K562 (cell line): ENCODE measurements around the gene SMYD1. TPM values are rescaled to one million over a fixed set of nuclear protein-coding genes. Genes with fewer than 3 reads are reported as not detected.
A peak's percentile ranks its signal among the peaks of the same experiment; 100 is the strongest.

ENCODE experiments used
- L3MBTL2 ChIP-seq: fragments of 450-650 bp; IDR thresholded peaks from 2 replicates; pipeline ENCODE4 v1.6.1; 2016; ENCODE audit warnings: mild to moderate bottlenecking, moderate library complexity
- MYC ChIP-seq, 2 experiments: fragments of 250-450 bp in 1 of 2; sonication (Bioruptor Pico) in 1 of 2; IDR thresholded peaks; 2 replicates each; pipeline versions ENCODE4 v1.5.1 to v1.6.1; 2012 to 2021; ENCODE audit warnings: low read depth in 2 of 2, borderline replicate concordance in 1 of 2, improper control_type of control experiment in 1 of 2, low read length in 1 of 2, mild to moderate bottlenecking in 1 of 2, moderate library complexity in 1 of 2
- ZNF134 ChIP-seq: fragments of 250-450 bp; sonication (Bioruptor Pico); conservative IDR thresholded peaks from 2 replicates; pipeline ENCODE4 v1.4.0; 2020
- polyA plus RNA-seq, 8 experiments: library from polyadenylated mRNA; depleted of rRNA in 4 of 8; stranded (reverse) in 5 of 8; unstranded in 3 of 8; fragments of >200 nt; fragmentation: Nextera tagmentation in 2 of 8; fragmentation: Illumina TruSeq in 1 of 8; extraction: Ambion mirVana in 2 of 8; extraction: Trizol in 1 of 8; gene quantifications; 2 replicates each; pipeline versions ENCODE4 v1.2.1 to v1.2.3, GENCODE V29; 2011 to 2014; ENCODE audit warnings: inconsistent platforms in 1 of 8, missing spikeins in 1 of 8
- total RNA-seq, 7 experiments: library from RNA; depleted of rRNA in 6 of 7; stranded (reverse); fragments of >200 nt in 6 of 7; fragmentation: Illumina TruSeq in 2 of 7; extraction: Trizol in 2 of 7; gene quantifications; 2 replicates each; pipeline versions ENCODE4 v1.2.1 to v1.2.3, GENCODE V29; 2011 to 2021; ENCODE audit warnings: low replicate concordance in 1 of 7
- TF ChIP-seq, protein P1 (sequence below): fragments of 450-650 bp; IDR thresholded peaks from 2 replicates; pipeline ENCODE4 v1.6.1; 2016; ENCODE audit warnings: mild to moderate bottlenecking, moderate library complexity
- TF ChIP-seq, protein P2 (sequence below), 2 experiments: IDR thresholded peaks; 2 replicates each; pipeline ENCODE4 v1.6.1; 2011; ENCODE audit warnings: borderline replicate concordance in 1 of 2, control low read depth in 1 of 2, low read depth in 1 of 2, low read length in 1 of 2, mild to moderate bottlenecking in 1 of 2, mixed read lengths in 1 of 2, moderate library complexity in 1 of 2; ENCODE audit not compliant: insufficient read depth in 1 of 2, insufficient read length in 1 of 2, poor library complexity in 1 of 2, severe bottlenecking in 1 of 2; ENCODE audit errors: extremely low read depth in 1 of 2

Gene SMYD1
- total and polyA plus RNA-seq, 9 of the 15 experiments (the other 6 are each of a cell fraction or from before 2014, with no cell fraction given) = not detected

DNA sequence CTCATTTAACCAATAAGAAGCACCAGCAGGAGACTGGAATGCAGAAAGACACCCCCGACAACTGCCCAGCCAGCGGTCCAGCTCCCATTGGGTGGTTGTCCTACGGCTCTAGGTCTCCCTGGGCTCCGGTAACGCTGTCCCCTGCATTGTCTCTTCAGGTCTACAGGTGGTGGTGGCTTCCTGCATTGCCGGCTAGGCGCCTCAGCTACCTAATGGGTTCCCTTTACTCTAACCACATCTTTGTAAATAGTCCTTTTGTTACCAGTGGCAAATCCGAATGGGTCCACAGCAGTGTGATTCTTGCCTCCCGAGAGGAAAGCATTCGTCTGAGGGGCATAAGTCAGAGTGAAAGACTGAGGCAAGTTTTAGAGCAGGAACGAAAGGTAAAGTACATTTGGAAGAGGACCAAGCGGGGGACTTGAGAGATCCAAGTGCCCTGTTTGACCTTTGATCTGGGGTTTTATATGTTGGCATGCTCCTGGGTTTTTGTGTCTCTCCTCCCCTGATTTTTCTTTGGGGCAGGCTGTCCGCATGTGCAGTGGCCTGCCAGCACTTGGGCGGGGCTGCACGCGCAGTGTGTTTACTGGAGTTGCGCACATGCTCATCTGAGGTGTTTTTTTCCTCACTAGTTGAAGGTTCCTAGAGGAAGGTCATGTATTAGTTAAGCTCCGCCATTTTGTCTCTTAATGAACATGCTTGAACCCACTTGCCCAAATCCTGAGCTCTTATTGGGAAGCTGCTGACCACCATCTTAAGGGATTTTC, 49.2 kb downstream of the SMYD1 start (continued):
- TF ChIP-seq, protein P1, sequence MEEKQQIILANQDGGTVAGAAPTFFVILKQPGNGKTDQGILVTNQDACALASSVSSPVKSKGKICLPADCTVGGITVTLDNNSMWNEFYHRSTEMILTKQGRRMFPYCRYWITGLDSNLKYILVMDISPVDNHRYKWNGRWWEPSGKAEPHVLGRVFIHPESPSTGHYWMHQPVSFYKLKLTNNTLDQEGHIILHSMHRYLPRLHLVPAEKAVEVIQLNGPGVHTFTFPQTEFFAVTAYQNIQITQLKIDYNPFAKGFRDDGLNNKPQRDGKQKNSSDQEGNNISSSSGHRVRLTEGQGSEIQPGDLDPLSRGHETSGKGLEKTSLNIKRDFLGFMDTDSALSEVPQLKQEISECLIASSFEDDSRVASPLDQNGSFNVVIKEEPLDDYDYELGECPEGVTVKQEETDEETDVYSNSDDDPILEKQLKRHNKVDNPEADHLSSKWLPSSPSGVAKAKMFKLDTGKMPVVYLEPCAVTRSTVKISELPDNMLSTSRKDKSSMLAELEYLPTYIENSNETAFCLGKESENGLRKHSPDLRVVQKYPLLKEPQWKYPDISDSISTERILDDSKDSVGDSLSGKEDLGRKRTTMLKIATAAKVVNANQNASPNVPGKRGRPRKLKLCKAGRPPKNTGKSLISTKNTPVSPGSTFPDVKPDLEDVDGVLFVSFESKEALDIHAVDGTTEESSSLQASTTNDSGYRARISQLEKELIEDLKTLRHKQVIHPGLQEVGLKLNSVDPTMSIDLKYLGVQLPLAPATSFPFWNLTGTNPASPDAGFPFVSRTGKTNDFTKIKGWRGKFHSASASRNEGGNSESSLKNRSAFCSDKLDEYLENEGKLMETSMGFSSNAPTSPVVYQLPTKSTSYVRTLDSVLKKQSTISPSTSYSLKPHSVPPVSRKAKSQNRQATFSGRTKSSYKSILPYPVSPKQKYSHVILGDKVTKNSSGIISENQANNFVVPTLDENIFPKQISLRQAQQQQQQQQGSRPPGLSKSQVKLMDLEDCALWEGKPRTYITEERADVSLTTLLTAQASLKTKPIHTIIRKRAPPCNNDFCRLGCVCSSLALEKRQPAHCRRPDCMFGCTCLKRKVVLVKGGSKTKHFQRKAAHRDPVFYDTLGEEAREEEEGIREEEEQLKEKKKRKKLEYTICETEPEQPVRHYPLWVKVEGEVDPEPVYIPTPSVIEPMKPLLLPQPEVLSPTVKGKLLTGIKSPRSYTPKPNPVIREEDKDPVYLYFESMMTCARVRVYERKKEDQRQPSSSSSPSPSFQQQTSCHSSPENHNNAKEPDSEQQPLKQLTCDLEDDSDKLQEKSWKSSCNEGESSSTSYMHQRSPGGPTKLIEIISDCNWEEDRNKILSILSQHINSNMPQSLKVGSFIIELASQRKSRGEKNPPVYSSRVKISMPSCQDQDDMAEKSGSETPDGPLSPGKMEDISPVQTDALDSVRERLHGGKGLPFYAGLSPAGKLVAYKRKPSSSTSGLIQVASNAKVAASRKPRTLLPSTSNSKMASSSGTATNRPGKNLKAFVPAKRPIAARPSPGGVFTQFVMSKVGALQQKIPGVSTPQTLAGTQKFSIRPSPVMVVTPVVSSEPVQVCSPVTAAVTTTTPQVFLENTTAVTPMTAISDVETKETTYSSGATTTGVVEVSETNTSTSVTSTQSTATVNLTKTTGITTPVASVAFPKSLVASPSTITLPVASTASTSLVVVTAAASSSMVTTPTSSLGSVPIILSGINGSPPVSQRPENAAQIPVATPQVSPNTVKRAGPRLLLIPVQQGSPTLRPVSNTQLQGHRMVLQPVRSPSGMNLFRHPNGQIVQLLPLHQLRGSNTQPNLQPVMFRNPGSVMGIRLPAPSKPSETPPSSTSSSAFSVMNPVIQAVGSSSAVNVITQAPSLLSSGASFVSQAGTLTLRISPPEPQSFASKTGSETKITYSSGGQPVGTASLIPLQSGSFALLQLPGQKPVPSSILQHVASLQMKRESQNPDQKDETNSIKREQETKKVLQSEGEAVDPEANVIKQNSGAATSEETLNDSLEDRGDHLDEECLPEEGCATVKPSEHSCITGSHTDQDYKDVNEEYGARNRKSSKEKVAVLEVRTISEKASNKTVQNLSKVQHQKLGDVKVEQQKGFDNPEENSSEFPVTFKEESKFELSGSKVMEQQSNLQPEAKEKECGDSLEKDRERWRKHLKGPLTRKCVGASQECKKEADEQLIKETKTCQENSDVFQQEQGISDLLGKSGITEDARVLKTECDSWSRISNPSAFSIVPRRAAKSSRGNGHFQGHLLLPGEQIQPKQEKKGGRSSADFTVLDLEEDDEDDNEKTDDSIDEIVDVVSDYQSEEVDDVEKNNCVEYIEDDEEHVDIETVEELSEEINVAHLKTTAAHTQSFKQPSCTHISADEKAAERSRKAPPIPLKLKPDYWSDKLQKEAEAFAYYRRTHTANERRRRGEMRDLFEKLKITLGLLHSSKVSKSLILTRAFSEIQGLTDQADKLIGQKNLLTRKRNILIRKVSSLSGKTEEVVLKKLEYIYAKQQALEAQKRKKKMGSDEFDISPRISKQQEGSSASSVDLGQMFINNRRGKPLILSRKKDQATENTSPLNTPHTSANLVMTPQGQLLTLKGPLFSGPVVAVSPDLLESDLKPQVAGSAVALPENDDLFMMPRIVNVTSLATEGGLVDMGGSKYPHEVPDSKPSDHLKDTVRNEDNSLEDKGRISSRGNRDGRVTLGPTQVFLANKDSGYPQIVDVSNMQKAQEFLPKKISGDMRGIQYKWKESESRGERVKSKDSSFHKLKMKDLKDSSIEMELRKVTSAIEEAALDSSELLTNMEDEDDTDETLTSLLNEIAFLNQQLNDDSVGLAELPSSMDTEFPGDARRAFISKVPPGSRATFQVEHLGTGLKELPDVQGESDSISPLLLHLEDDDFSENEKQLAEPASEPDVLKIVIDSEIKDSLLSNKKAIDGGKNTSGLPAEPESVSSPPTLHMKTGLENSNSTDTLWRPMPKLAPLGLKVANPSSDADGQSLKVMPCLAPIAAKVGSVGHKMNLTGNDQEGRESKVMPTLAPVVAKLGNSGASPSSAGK = peak; percentile 66
- TF ChIP-seq ZNF134 (CRISPR knock-in tag) = peak; percentile 82
- peak; percentile 67 for TF ChIP-seq L3MBTL2
- no peak for TF ChIP-seq MYC (IDR thresholded peaks at IDR 0.05; ENCODE audit: low read depth, low read length)
- TF ChIP-seq MYC (CRISPR knock-in tag; IDR thresholded peaks at IDR 0.05; ENCODE audit: borderline replicate concordance, low read depth) = no peak
- TF ChIP-seq, protein P2, sequence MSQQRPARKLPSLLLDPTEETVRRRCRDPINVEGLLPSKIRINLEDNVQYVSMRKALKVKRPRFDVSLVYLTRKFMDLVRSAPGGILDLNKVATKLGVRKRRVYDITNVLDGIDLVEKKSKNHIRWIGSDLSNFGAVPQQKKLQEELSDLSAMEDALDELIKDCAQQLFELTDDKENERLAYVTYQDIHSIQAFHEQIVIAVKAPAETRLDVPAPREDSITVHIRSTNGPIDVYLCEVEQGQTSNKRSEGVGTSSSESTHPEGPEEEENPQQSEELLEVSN (IDR thresholded peaks at IDR 0.05; ENCODE audit: borderline replicate concordance in 1 of 2, extremely low read depth in 1 of 2, insufficient read depth in 1 of 2, insufficient read length in 1 of 2, low read depth in 1 of 2, low read length in 1 of 2, poor library complexity in 1 of 2, severe bottlenecking in 1 of 2) = peak in 1 of 2 experiments; percentile 61
- TF ChIP-seq, all 486 proteins: peak for 5
